Astrocyte of the cerebellum (primary cell): ENCODE results near the gene ODF2.

Source experiments
- DNase-seq: peaks from one replicate; pipeline ENCODE4 v3.0.0-alpha.2; 2011; ENCODE audit warnings: low read depth
- H3K4me3 ChIP-seq: 2 replicates; pipeline ENCODE4 v1.5.1; 2011; ENCODE audit warnings: mild to moderate bottlenecking, low read depth, low read length, moderate library complexity
- CTCF ChIP-seq: IDR thresholded peaks from 2 replicates; pipeline ENCODE4 v1.5.1; 2012; ENCODE audit warnings: low read length, low read depth, moderate library complexity, mild to moderate bottlenecking; ENCODE audit errors: missing control alignments
- in situ Hi-C: cut with HindIII; loops from 2 replicates; pipeline ENCODE4 v1.10.0; 2017; ENCODE audit warnings: low sequenced_read_pairs

The ODF2 gene

GRCh38 chr9:128546504-128546903, 90.7 kb downstream of the ODF2 start:
- in situ Hi-C loops: no loop called here
- DNase-seq: no peak
- no peak overlapping the region for H3K4me3 ChIP-seq
- TF ChIP-seq CTCF: no peak

- TF ChIP-seq CTCF: no peak
- in situ Hi-C loops: no loop called here
- DNase-seq: no peak
- H3K4me3 ChIP-seq: no peak overlapping the region
Observed at GRCh38 chr9:128548876-128549275, 93.1 kb downstream of the ODF2 start.

GRCh38 chr9:128550226-128550625, 94.4 kb downstream of the ODF2 start:
- no peak overlapping the region for H3K4me3 ChIP-seq
- no peak for DNase-seq
- TF ChIP-seq CTCF: no peak
- in situ Hi-C loops: no loop called here
